Measurements from ENCODE around the gene MAGEB17.
"Not testable (repeated sequence)": the region's sequence is repeated elsewhere in the genome, so short reads cannot be mapped to it uniquely, and the experiment has no call there.

MAGEB17 gene, protein sequence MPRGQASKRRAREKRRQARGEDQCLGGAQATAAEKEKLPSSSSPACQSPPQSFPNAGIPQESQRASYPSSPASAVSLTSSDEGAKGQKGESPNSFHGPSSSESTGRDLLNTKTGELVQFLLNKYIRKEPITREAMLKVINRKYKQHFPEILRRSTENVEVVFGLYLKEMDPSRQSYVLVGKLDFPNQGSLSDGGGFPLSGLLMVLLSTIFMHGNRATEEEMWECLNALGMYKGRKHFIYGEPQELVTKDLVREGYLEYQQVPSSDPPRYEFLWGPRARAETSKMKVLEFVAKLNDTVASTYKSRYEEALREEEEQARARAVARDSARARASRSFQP

DNA sequence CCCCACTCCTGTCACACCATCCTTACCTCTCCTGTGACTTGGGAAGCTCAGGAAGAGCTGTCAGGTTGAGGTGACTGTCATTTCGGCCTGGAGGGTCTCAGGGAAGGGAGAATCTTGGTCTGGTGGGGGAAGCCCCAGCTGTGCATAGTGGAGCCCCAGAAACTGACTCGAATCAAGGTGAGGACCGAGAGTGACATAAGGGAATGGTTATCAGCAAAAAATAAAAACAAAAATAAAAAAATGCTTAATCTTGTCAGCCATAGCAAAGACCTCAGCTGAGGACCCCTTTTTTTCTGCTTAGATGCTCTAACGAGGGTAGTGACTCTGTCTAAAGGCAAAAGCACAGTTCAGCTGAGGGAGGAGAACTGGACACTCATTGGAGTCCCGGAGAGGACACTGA, at the start of gene MAGEB17:
Gene MAGEB17, plus strand, starts transcription at position 301 of the 400 bp plus-strand sequence. CDS start 2,902 bp downstream, outside the sequence.
- no peak for DNase-seq

GRCh38 chrX:16119353-16120220, 47.7 kb upstream of the MAGEB17 start:
- no peak for DNase-seq

DNA sequence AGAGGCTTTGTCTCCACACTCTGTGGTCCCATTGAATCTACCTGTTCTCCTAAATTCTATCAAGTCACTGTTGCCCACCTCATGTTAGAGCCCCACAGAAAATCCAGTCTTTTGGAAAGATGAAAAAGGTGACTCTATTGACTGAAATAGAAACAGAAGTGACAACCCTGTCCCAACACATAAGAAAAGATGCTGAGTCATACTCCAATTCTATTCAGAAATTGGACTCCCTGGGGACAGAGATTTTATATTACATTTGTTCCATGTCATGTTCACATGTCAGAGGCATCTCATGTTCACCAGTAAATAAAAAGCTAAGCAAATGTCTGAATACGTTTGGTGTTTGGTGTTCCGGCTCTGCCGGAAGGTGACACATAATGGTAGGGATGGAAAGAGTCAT, 46.9 kb upstream of the MAGEB17 start:
- DNase-seq: no peak

DNA sequence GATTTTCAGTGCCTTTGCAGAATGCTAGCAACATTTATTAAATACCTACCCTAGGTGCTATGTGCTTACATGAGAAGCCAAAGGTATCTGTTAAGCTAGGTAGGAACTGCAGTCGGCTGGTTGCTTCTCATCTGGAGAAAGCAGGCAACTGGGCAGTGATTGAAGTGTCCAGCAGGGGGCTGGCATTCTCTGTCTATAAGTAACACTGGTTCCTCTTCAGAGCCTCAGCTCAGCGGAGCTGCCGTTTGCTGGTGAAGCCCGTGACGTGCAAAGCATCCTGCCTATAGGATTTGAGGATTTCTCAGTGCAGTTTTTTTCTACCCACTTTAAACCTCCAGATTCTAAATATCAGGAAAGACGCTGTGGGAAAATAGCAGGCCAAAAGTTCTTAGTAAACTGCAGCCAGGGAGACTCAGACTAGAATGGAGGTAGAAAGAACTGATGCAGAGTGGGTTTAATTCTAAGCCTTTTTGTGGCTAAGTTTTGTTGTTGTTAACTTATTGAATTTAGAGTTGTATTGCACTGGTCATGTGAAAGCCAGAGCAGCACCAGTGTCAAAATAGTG, 44.0 kb upstream of the MAGEB17 start, which contains the start of gene GRPR:
Gene GRPR, plus strand, starts transcription at position 344 of the 565 bp plus-strand sequence. CDS start 389 bp downstream, outside the sequence.
- peak; percentile 42 for DNase-seq

DNA sequence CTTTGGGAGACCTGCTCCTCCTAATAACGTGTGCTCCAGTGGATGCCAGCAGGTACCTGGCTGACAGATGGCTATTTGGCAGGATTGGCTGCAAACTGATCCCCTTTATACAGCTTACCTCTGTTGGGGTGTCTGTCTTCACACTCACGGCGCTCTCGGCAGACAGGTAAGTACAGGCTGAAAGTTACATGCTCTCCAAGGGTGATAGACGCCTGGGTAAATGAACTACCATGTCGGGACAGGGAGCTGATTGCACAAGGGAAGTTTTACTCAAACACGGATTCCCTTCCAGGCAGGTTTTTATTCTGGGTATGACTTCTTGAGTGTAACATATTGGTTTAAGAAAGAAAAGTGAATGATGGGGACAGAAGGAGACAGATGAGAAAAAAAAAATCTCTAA, 43.1 kb upstream of the MAGEB17 start:
- no peak for DNase-seq

DNA sequence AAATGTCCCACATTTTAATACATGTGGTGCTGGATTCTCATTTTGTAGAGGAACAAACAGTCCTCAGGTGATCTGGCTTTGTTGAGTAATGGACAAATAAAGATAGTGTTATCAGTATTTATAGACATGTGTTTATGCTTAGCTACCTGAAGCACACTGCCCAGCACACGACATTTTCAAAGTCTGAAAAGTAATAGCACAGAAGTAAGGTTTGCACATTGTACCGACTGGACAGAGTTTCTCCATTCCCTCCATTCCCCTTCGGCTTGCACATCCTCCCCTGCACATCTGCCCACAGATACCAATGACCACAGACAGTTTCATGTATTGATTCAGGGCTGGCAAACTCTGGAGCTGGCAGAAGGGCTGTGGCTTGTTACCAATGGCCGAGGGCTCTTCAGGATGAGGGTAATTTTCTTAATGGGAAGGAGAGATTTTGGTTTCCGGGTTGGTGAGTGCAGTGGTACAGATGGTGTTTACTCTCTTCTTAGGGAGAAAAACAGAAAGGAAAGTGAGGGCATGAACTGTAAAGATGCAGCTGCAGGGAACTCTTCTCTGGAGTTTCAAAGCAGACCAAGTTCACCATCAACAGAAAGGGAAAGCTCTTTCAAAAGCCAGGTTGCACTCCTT, 41.6 kb upstream of the MAGEB17 start:
- DNase-seq: no peak

DNA sequence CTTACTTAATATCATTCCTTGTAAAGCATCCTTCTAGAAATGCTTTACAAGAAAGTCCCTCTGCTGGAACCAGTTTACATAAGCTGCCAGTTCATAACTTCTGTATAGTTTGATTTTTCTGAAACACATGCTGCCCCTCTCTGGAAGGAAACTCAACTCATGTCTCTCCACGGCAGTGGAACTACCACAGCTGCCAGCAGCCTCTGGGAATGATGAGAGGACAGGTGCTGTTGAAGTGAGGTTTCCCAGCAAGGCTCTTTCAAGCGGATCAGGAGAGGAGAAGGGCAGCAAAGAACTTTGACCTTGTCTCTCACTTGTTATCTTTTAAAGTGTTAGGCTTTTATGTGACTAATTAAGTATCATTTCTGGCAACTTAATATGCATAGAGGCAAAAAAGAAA, 36.6 kb upstream of the MAGEB17 start:
- DNase-seq: no peak

DNA sequence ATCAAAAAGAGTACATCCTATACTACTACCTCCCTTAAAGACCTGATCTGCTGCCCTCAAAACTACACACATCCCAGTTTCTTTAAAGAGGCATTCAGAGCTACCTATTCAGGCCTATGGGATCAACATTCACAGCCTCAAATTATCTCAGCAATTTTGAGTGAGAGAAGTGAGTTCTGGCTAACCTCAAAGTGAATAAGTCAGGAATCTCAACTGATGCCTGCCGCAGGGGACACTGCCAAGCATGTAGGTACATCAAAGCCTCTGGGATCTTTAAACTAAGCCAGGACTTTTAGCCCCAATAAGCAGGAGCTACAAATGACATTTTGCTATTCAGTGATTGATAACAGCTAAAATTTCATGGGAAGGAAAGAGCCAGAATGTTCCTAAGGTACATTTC, 32.3 kb upstream of the MAGEB17 start:
- DNase-seq: no peak

DNA sequence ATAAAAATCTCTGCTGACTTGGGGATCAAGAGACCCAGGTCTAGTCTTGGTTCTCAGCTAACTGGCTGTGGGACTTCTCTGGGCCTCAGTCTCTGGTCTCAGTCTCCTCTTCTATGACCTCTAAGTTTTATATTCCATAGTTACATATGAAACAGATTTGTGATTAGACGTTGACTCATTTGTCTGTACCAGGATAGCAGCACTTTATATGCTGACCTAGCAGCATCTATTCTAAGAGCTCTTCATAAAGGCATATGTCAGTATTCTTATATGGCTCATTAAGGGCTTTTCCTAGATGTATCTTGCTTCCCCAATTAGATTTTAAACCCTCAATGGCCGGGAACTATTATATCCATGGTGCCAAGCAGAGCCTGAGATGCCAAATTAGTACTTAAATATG, 31.2 kb upstream of the MAGEB17 start:
- DNase-seq: no peak

DNA sequence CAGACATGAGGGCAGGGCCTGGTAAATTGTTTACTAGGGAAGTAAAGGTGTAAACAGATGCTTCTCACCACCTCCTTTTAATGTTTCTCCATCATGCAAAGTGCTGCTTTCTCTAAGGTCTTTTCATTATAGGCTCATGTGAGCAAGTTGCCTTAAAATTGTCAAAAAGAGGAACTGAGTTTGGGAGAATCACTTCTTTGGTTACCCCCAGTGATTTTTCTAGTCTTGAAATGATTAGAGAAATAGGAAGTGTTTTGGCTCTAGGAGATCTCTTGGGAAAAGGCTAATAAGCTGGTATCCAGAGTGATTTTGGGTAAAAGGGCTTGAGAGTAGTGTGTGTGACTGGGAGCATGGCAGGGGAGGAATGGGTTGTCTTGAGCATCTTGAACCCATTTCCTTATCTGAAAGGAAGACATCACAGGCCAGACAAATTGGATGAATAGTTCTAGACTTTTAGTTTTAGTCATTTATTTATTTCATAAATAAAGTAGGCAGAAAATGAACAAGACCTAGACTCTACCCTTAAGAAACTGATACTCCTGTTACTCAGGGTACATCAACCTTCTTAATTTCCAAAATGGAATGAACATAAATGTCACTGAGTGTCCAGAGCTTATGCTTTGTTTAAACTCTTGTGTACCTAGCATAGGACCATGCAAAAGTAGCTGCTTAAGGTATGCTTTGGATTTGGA, 29.7 kb upstream of the MAGEB17 start:
- DNase-seq: no peak

DNA sequence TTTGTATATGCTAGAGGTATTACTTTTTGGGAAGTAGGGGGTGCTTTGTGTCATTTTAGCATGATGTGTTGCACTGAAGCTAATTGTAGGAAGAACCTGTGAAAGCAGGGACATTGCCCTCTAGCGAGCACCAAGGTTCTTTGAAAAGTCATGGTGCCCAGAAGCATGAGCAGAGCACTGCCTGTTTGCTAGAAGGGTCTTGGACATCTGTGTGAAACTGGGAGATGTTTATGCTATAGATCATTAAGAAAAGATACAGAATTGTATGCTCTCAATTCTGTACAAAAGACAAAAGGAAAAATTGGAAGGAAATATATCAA, 29.2 kb upstream of the MAGEB17 start:
- DNase-seq: no peak

GRCh38 chrX:16140448-16140847, 26.8 kb upstream of the MAGEB17 start:
- no peak for DNase-seq

GRCh38 chrX:16140983-16141382, 26.3 kb upstream of the MAGEB17 start:
- DNase-seq: no peak

- no peak for DNase-seq
Measured at GRCh38 chrX:16141422-16142245, 25.6 kb upstream of the MAGEB17 start.

DNA sequence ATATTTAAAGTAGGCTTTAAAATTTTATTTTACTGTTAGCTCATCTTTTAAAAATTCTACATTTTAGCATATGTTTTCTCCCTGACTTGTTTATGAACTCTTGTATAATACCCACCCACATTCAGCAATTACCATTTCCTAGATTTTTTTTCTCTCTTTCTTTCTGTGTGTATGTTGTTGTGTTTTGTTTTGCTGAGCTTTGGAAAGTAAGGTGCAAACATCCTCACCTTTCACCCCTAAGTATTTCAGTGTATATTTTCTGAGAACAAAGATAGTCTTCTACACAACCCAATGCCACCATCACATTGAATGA, 25.1 kb upstream of the MAGEB17 start:
- no peak for DNase-seq

- no peak for DNase-seq
Measured at GRCh38 chrX:16143968-16144367, 23.3 kb upstream of the MAGEB17 start.

- no peak for DNase-seq
Measured at GRCh38 chrX:16144420-16144819, 22.9 kb upstream of the MAGEB17 start.

DNA sequence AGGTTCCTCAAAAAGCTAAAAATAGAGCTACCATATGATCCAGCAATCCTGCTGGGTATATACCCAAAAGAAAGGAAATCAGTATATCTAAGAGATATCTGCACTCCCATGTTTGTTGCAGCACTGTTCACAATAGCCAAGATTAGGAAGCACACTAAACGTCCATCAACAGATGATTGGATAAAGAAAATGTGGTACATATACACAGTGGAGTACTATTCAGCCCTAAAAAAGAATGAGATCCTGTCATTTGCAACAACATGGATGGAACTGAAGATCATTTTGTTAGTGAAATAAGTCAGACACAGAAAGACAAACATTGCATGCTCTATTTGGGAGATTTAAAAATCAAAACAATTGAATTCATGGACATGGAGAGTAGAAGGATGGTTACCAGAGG, 22.2 kb upstream of the MAGEB17 start:
- DNase-seq: not testable (repeated sequence)

DNA sequence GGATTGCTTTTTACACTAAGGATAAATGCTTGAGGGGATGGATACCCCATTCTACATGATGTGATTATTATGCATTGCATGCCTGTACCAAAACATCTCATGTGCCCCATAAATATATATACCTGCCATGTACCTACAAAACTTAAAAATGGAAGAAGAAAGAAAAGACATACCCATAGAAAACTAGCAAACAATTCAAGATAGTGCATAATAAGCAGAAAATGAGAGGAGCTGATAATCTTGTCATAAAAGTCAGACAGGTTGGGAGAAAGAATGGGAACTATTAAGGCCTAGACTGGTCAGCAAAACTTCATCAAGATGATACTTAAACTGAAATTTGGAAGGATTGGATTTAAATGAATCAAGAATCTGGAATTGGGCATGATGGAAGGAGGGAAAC, 21.6 kb upstream of the MAGEB17 start:
- DNase-seq: no peak

GRCh38 chrX:16148896-16149295, 18.4 kb upstream of the MAGEB17 start:
- no peak for DNase-seq

DNA sequence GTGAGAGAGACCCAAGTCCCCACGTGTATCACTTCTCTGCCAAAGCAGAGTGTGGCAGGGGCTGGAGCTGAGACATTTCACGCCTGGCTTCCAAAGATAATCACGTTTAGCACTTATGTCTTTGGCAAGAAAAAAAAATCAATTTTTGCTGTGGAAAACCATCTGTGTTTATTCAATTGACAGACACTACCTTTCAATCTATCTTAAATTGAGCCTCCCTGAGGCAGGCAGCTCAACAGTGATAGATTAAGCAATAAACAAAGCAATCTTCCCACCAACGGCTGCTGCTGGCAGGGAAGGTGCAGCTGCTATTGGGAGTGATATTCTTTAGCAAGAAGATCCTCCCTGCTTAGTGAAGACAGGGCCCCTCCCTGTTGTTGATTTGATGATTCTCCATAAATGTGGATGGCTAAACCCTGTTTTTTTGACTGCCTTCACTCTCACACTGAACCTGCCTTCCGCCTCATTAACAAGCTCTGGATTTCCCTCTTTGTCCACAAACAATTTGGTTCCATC, 11.6 kb upstream of the MAGEB17 start:
- no peak for DNase-seq

Data from CD4-positive, alpha-beta T cell treated with Interleukin-12 subunit alpha and Interleukin-12 subunit beta, for 1 hour (primary cell).